ENCODE measurements around the gene DENND4A. TPM values are rescaled to one million over a fixed set of nuclear protein-coding genes. Genes with fewer than 3 reads are reported as not detected.

The DENND4A gene
- total and polyA plus RNA-seq, 2 of the 4 experiments (the other 2 are of a cell fraction): 4.1 to 17.7 TPM

GRCh38 chr15:65632780-65633375 is 159.2 kb downstream of the DENND4A start:
- peak overlapping the region in 1 of 2 experiments; percentile 61; a peak in 1 of 4 replicates for H4K8ac ChIP-seq (ENCODE audit: low read depth in 2 of 2, low read length in 2 of 2)
- peaks cover 9% of the 10 kb centered on the region for H3K4me1 ChIP-seq (ENCODE audit: control insufficient read depth, insufficient read depth, low read length)
- no peak overlapping the region for H3K27ac ChIP-seq (ENCODE audit: insufficient read depth, low read length)
- no peak overlapping the region for H3K18ac ChIP-seq (ENCODE audit: low read depth, low read length)
- no peak overlapping the region for H4K5ac ChIP-seq (ENCODE audit: low read depth, low read length)
- peak overlapping the region; percentile 48; the same call in 1 of the 2 replicates for H3K14ac ChIP-seq (replicated peaks; ENCODE audit: low read depth, low read length)
- H3K4ac ChIP-seq (ENCODE audit: low read depth, low read length): no peak overlapping the region
- H2BK120ac ChIP-seq (ENCODE audit: low read depth, low read length): no peak overlapping the region
- H3K27me3 ChIP-seq (ENCODE audit: control insufficient read depth, insufficient read depth, low read length): no peaks in the 10 kb centered on the region
- H4K91ac ChIP-seq (ENCODE audit: insufficient read depth, low read depth, low read length): no peak overlapping the region
- no TSS peak for BruUV-seq (replicated peaks)
- peak; percentile 45 for DNase-seq
- no peaks in the 10 kb centered on the region for H3K9me3 ChIP-seq (ENCODE audit: control insufficient read depth, insufficient read depth, low read length)
- dilution Hi-C loops (cut with HindIII; ENCODE audit: low sequenced_read_pairs, unreplicated experiment): no loop called here
- no peaks in the 10 kb centered on the region for H3K36me3 ChIP-seq (ENCODE audit: control insufficient read depth, insufficient read depth, low read length)
- in situ Hi-C loops (cut with MboI; ENCODE audit: low sequenced_read_pairs): no loop called here
- H2AK9ac ChIP-seq (replicated peaks; ENCODE audit: low read depth, low read length, poor library complexity): no peak overlapping the region
- 0 out of 4 replicates have a peak, but pooled peaks cover 0 to 3% of the 10 kb centered on the region in 2 experiments for H3K79me1 ChIP-seq (ENCODE audit: low read depth in 1 of 2, low read length in 2 of 2)
- H2BK20ac ChIP-seq (ENCODE audit: low read depth, low read length): no peak overlapping the region; the same call in 1 of the 2 replicates
- no CpG with 5 or more reads among the region's 4 CpGs for WGBS, 2 experiments (ENCODE audit: extremely low coverage in 2 of 2, insufficient read length in 1 of 2)
- peak; percentile 87 for ATAC-seq (ENCODE audit: low read depth)
- H4K20me1 ChIP-seq (ENCODE audit: insufficient read depth, low read length): no peaks in the 10 kb centered on the region
- POLR2A ChIA-PET (ENCODE audit: unreplicated experiment): no interaction called here
- H3K4me3 ChIP-seq (ENCODE audit: insufficient read depth, low read depth, low read length): no peak overlapping the region
- no peak overlapping the region for H3K9ac ChIP-seq (ENCODE audit: low read depth, low read length)
- intact Hi-C loops (cut with micrococcal nuclease): loop anchor here (10.0 kb wide), 1 partner anchor 652 kb away; no protein-coding TSS in a partner anchor
- no peak overlapping the region for H2BK15ac ChIP-seq (ENCODE audit: low read depth, low read length)
- peak overlapping the region; percentile 59; the same call in 1 of the 2 replicates for H3K4me2 ChIP-seq (ENCODE audit: low read depth, low read length)
- H2AK5ac ChIP-seq (ENCODE audit: low read depth, low read length): 0 out of 2 replicates have a peak overlapping the region, but pooled peaks have one; percentile 8
- peak overlapping the region; percentile 83; the same call in 1 of the 2 replicates for H3K23ac ChIP-seq (ENCODE audit: low read depth, low read length)
- H2BK5ac ChIP-seq (ENCODE audit: low read depth, low read length, poor library complexity, severe bottlenecking): no peak overlapping the region
- H3K9me1 ChIP-seq (ENCODE audit: insufficient read depth, low read length): peaks cover 6% of the 10 kb centered on the region; the same call in 1 of the 2 replicates
- CTCF ChIA-PET: interaction anchor here (0.9 to 1.4 kb wide), 3 partner anchors 9 to 12 kb away, joined by 3 read pairs; no protein-coding TSS in a partner anchor
- H2AFZ ChIP-seq (replicated peaks; ENCODE audit: low read length, poor library complexity): no peak overlapping the region
- no peak overlapping the region for H3K56ac ChIP-seq (ENCODE audit: extremely low read depth, insufficient read depth, low read length)
- TF ChIP-seq MAFK (IDR thresholded peaks at IDR 0.05; ENCODE audit: low read depth, low read length) (no peak), POLR2A (IDR thresholded peaks at IDR 0.05; ENCODE audit: low read depth, low read length) (no peak), CEBPB (IDR thresholded peaks at IDR 0.05; ENCODE audit: low read depth, low read length) (no peak), FOS (IDR thresholded peaks at IDR 0.05; ENCODE audit: low read depth, low read length) (no peak), USF2 (IDR thresholded peaks at IDR 0.05; ENCODE audit: low read depth, low read length) (no peak), CHD1 (IDR thresholded peaks at IDR 0.05; ENCODE audit: low read depth, low read length) (no peak), MAZ (IDR thresholded peaks at IDR 0.05; ENCODE audit: borderline replicate concordance, low read depth, low read length) (no peak), RAD21 (IDR thresholded peaks at IDR 0.05; ENCODE audit: low read length) (no peak), CTCF (conservative IDR thresholded peaks at IDR 0.05; ENCODE audit: low read depth, low read length) (no peak), NFE2L2 (IDR thresholded peaks at IDR 0.05; ENCODE audit: low read depth, low read length) (no peak), RCOR1 (IDR thresholded peaks at IDR 0.05; ENCODE audit: insufficient replicate concordance, low read length) (no peak), MXI1 (IDR thresholded peaks at IDR 0.05; ENCODE audit: borderline replicate concordance, low read depth, low read length) (no peak), SMC3 (IDR thresholded peaks at IDR 0.05; ENCODE audit: low read depth, low read length) (no peak), BHLHE40 (IDR thresholded peaks at IDR 0.05; ENCODE audit: low read depth, low read length) (no peak)
- TF ChIP-seq, protein P1, sequence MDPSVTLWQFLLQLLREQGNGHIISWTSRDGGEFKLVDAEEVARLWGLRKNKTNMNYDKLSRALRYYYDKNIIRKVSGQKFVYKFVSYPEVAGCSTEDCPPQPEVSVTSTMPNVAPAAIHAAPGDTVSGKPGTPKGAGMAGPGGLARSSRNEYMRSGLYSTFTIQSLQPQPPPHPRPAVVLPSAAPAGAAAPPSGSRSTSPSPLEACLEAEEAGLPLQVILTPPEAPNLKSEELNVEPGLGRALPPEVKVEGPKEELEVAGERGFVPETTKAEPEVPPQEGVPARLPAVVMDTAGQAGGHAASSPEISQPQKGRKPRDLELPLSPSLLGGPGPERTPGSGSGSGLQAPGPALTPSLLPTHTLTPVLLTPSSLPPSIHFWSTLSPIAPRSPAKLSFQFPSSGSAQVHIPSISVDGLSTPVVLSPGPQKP (IDR thresholded peaks at IDR 0.05; ENCODE audit: borderline replicate concordance, low read depth, low read length): no peak
